ENCODE results near the gene APBA2.

DNA sequence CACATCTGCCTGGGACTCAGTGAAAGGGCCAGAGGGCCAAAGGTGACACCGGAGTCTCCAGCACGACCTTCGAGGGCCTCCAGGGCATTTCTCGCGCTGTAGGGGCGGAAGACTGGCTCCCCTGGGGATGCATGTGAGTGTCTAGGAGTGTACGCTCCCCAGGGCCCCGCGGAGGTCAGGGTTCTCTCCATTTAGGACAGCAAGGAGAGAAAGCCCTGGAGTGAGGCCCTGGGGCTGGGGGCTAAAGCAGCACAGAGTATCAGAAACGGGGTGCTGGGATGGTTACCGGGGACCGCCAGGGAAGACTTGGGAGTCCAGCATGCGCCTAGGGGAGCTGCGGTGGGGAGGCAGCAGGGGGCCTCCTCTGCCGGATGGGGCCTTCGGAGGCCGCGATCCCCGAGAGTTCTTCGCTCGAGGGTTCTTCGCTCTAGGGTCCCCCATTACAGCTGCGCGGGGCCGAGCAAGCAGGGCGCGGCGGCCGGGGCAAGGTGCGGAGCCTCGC is 595 bp upstream of the APBA2 start:
- no peak for TF ChIP-seq EZH2 (IDR thresholded peaks at IDR 0.05; ENCODE audit: borderline replicate concordance, low read depth, low read length, poor library complexity, severe bottlenecking)
- TF ChIP-seq, protein P1, sequence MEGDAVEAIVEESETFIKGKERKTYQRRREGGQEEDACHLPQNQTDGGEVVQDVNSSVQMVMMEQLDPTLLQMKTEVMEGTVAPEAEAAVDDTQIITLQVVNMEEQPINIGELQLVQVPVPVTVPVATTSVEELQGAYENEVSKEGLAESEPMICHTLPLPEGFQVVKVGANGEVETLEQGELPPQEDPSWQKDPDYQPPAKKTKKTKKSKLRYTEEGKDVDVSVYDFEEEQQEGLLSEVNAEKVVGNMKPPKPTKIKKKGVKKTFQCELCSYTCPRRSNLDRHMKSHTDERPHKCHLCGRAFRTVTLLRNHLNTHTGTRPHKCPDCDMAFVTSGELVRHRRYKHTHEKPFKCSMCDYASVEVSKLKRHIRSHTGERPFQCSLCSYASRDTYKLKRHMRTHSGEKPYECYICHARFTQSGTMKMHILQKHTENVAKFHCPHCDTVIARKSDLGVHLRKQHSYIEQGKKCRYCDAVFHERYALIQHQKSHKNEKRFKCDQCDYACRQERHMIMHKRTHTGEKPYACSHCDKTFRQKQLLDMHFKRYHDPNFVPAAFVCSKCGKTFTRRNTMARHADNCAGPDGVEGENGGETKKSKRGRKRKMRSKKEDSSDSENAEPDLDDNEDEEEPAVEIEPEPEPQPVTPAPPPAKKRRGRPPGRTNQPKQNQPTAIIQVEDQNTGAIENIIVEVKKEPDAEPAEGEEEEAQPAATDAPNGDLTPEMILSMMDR (conservative IDR thresholded peaks at IDR 0.05; ENCODE audit: low read depth, low read length): no peak
